Smooth muscle cell (in vitro differentiated cells): ENCODE data around the gene LMTK3. TPM values are rescaled to one million over a fixed set of nuclear protein-coding genes. Genes with fewer than 3 reads are reported as not detected.

Experiments used
- DNase-seq: peaks from one replicate; lab custom pipeline; 2025; ENCODE audit not compliant: unreplicated experiment; lab: John Stamatoyannopoulos, UW
- H2AFZ ChIP-seq: fragments of 200-600 bp; sonication (generic); 2 replicates; pipeline ENCODE4 v1.6.0; 2016; ENCODE audit warnings: antibody characterized with exemption, low read depth, mild to moderate bottlenecking
- H3F3A ChIP-seq: fragments of 200-600 bp; sonication (generic); 2 replicates; pipeline ENCODE4 v1.6.0; 2017; ENCODE audit warnings: antibody characterized with exemption, low read depth
- H3K27ac ChIP-seq: fragments of 200-600 bp; sonication (generic); 2 replicates; pipeline ENCODE4 v1.5.1; 2016; ENCODE audit warnings: low read depth, mild to moderate bottlenecking
- H3K27me3 ChIP-seq: fragments of 200-600 bp; sonication (generic); 2 replicates; pipeline ENCODE4 v1.6.1; 2016; ENCODE audit warnings: low read depth, mild to moderate bottlenecking
- H3K36me3 ChIP-seq: fragments of 200-600 bp; sonication (generic); 2 replicates; pipeline ENCODE4 v1.5.1; 2016; ENCODE audit warnings: low read depth
- H3K4me1 ChIP-seq: fragments of 200-600 bp; sonication (generic); 2 replicates; pipeline ENCODE4 v1.5.1; 2016; ENCODE audit warnings: low read depth
- H3K4me2 ChIP-seq: fragments of 200-600 bp; sonication (generic); 2 replicates; pipeline ENCODE4 v1.6.0; 2016; ENCODE audit warnings: mild to moderate bottlenecking
- H3K4me3 ChIP-seq: fragments of 200-600 bp; sonication (generic); 2 replicates; pipeline ENCODE4 v1.5.1; 2016; ENCODE audit warnings: mild to moderate bottlenecking
- H3K79me2 ChIP-seq: fragments of 200-600 bp; sonication (generic); 2 replicates; pipeline ENCODE4 v1.6.0; 2016; ENCODE audit warnings: low read depth, mild to moderate bottlenecking
- H3K9ac ChIP-seq: fragments of 200-600 bp; sonication (generic); 2 replicates; pipeline ENCODE4 v1.6.0; 2016; ENCODE audit warnings: low read depth
- H3K9me3 ChIP-seq: fragments of 200-600 bp; sonication (generic); replicated peaks from 2 replicates; pipeline ENCODE4 v1.5.1; 2016; ENCODE audit warnings: low read depth
- H4K20me1 ChIP-seq: fragments of 200-600 bp; sonication (generic); 2 replicates; pipeline ENCODE4 v1.6.0; 2016; ENCODE audit warnings: low read depth
- WGBS: methylation state at CpG from one replicate; pipeline ENCODE4 v1.1.7; 2016; ENCODE audit warnings: low lambda C conversion rate; 5-methylcytosine and 5-hydroxymethylcytosine counted together
- polyA plus RNA-seq: library from polyadenylated mRNA; unstranded; fragments of >200 nt; fragmentation: Nextera tagmentation; extraction: Ambion mirVana; gene quantifications from 2 replicates; pipeline ENCODE4 v1.2.1, GENCODE V29; 2016
- total RNA-seq: library from RNA; depleted of rRNA; stranded (reverse); fragments of >200 nt; gene quantifications from 2 replicates; pipeline ENCODE4 v1.2.3, GENCODE V29; 2014
- TF ChIP-seq, protein P1 (sequence below): fragments of 200-600 bp; sonication (generic); IDR thresholded peaks from 2 replicates; pipeline ENCODE4 v1.5.1; 2017; ENCODE audit warnings: borderline replicate concordance, mild to moderate bottlenecking, antibody characterized with exemption; ENCODE audit not compliant: insufficient read depth, poor library complexity, severe bottlenecking

Gene LMTK3
- total and polyA plus RNA-seq, 2 experiments from 2014 or later, result 0.66 to 3.1 TPM

DNA sequence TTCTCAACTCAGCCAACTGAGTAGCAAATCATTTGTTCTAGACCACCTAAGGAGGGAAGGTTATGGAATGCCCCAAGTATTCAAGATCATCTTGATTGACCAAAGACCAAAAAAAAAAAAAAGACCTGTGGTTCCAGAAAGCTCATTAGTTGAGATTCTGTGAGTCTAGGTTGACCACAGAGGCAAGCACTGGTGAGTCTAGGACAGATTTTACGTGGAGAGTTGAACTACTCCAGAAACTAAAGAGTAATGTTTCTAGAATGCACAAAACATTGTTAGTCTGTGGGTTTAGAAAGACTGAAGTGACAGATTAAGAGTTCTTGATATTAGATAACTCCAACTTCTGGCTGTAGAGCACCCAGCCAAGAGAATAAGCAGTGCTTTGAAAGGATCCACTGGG lies 46.4 kb downstream of the LMTK3 start:
- H3K9ac ChIP-seq, result no peak overlapping the region
- H3K79me2 ChIP-seq, result peaks cover 9% of the 10 kb centered on the region
- H3K27me3 ChIP-seq, result no peaks in the 10 kb centered on the region
- no peak overlapping the region for H2AFZ ChIP-seq
- no peak overlapping the region for H3K4me3 ChIP-seq
- H4K20me1 ChIP-seq, result peaks cover 6% of the 10 kb centered on the region
- H3K27ac ChIP-seq, result no peak overlapping the region
- H3F3A ChIP-seq, result no peaks in the 10 kb centered on the region
- no peak overlapping the region for H3K4me2 ChIP-seq
- TF ChIP-seq, protein P1, sequence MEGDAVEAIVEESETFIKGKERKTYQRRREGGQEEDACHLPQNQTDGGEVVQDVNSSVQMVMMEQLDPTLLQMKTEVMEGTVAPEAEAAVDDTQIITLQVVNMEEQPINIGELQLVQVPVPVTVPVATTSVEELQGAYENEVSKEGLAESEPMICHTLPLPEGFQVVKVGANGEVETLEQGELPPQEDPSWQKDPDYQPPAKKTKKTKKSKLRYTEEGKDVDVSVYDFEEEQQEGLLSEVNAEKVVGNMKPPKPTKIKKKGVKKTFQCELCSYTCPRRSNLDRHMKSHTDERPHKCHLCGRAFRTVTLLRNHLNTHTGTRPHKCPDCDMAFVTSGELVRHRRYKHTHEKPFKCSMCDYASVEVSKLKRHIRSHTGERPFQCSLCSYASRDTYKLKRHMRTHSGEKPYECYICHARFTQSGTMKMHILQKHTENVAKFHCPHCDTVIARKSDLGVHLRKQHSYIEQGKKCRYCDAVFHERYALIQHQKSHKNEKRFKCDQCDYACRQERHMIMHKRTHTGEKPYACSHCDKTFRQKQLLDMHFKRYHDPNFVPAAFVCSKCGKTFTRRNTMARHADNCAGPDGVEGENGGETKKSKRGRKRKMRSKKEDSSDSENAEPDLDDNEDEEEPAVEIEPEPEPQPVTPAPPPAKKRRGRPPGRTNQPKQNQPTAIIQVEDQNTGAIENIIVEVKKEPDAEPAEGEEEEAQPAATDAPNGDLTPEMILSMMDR, result no peak
- DNase-seq, result no peak
- no peaks in the 10 kb centered on the region for H3K9me3 ChIP-seq
- H3K4me1 ChIP-seq, result peaks cover 10% of the 10 kb centered on the region
- no peaks in the 10 kb centered on the region for H3K36me3 ChIP-seq
- WGBS, result 89% methylated on average over 1 of the region's 1 CpG

DNA sequence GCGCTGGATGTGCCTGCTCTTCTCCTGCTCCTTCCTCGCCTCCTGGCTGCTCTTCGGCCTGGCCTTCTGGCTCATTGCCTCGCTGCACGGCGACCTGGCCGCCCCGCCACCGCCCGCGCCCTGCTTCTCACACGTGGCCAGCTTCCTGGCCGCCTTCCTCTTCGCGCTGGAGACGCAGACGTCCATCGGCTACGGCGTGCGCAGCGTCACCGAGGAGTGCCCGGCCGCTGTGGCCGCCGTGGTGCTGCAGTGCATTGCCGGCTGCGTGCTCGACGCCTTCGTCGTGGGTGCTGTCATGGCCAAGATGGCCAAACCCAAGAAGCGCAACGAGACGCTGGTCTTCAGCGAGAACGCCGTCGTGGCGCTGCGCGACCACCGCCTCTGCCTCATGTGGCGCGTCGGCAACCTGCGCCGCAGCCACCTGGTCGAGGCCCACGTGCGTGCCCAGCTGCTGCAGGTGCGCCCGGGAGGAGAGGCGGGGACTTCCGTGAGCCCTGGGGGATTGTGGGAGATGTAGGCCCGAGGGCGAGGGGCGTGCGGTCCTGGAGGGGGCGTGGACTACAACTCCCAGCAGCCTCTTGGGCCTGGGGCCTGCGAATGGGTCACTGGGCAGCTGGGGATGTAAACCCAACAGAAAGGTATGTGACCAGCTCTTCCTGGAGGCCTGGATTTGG lies 49.5 kb downstream of the LMTK3 start:
- 95% methylated on average over 62 of the region's 62 CpGs for WGBS
- H3F3A ChIP-seq, result no peaks in the 10 kb centered on the region

DNA sequence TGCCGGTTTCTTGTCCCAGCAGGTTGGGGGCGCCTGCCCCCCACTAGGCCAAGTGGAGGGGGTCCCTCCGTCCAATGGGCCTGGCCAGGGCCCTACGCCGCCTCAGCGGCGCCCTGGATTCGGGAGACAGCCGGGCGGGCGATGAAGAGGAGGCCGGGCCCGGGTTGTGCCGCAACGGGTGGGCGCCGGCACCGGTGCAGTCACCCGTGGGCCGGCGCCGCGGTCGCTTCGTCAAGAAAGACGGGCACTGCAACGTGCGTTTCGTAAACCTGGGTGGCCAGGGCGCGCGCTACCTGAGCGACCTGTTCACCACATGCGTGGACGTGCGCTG lies 50.0 kb downstream of the LMTK3 start:
- no peak overlapping the region for H3K27ac ChIP-seq
- H2AFZ ChIP-seq, result no peak overlapping the region
- H3K4me3 ChIP-seq, result no peak overlapping the region
- no peaks in the 10 kb centered on the region for H3F3A ChIP-seq
- no peaks in the 10 kb centered on the region for H3K36me3 ChIP-seq
- H3K9me3 ChIP-seq, result no peaks in the 10 kb centered on the region
- DNase-seq, result no peak
- no peak overlapping the region for H3K9ac ChIP-seq
- no peaks in the 10 kb centered on the region for H3K4me1 ChIP-seq
- TF ChIP-seq, protein P1, result no peak
- no peaks in the 10 kb centered on the region for H3K27me3 ChIP-seq
- H4K20me1 ChIP-seq, result no peaks in the 10 kb centered on the region
- WGBS, result 96% methylated on average over 23 of the region's 36 CpGs
- no peaks in the 10 kb centered on the region for H3K79me2 ChIP-seq
- H3K4me2 ChIP-seq, result no peak overlapping the region

More for the DNA sequence above, 49.5 kb downstream of the LMTK3 start:
- H3K4me2 ChIP-seq, result no peak overlapping the region
- no peaks in the 10 kb centered on the region for H3K79me2 ChIP-seq
- no peak overlapping the region for H2AFZ ChIP-seq
- H3K36me3 ChIP-seq, result no peaks in the 10 kb centered on the region
- no peak overlapping the region for H3K4me3 ChIP-seq
- no peaks in the 10 kb centered on the region for H3K9me3 ChIP-seq
- no peak overlapping the region for H3K27ac ChIP-seq
- TF ChIP-seq, protein P1, result no peak
- H4K20me1 ChIP-seq, result no peaks in the 10 kb centered on the region
- no peak for DNase-seq
- H3K27me3 ChIP-seq, result no peaks in the 10 kb centered on the region
- H3K4me1 ChIP-seq, result no peaks in the 10 kb centered on the region
- no peak overlapping the region for H3K9ac ChIP-seq

DNA sequence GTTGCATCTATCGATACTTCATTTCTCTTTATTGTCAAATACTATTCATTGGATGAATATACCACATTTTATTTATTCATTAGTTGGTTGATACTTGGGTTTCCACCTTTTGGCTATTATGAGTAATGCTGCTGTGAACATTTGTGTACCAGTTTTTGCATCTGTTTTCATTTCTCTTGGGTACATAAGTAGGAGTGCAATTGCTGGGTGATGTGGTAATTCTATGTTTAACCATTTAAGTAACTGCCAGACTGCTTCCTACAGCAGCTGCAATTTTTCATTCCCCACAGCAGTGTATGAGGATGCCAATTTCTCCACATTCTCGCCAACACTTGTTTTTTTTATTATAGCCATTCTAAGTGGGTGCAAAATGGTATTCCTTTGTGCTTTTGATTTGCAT lies 53.6 kb downstream of the LMTK3 start:
- H3K4me1 ChIP-seq, result no peaks in the 10 kb centered on the region
- no peak overlapping the region for H3K4me2 ChIP-seq
- no peaks in the 10 kb centered on the region for H3K36me3 ChIP-seq
- H3K4me3 ChIP-seq, result no peak overlapping the region
- TF ChIP-seq, protein P1, result no peak
- DNase-seq, result no peak
- H3F3A ChIP-seq, result no peaks in the 10 kb centered on the region
- H4K20me1 ChIP-seq, result peaks cover 6% of the 10 kb centered on the region
- no peak overlapping the region for H2AFZ ChIP-seq
- H3K27ac ChIP-seq, result no peak overlapping the region
- no peaks in the 10 kb centered on the region for H3K9me3 ChIP-seq
- no peaks in the 10 kb centered on the region for H3K27me3 ChIP-seq
- no peaks in the 10 kb centered on the region for H3K79me2 ChIP-seq
- no peak overlapping the region for H3K9ac ChIP-seq
- whole genome bisulfite sequencing, result 96% methylated on average over 2 of the region's 2 CpGs
